Esophagus squamous epithelium (tissue), 5 donors: ENCODE results near the gene FGF14. TPM values are rescaled to one million over a fixed set of nuclear protein-coding genes. Genes with fewer than 3 reads are reported as not detected.

ENCODE experiments used
- DNase-seq: peaks from one replicate; lab custom pipeline; 2025; lab: John Stamatoyannopoulos, UW
- H3K27ac ChIP-seq, 4 donors: fragments of 200-600 bp; sonication (generic); one replicate each; pipeline ENCODE4 v1.5.1; 2016 to 2019; ENCODE audit warnings: mild to moderate bottlenecking in 1 of 4
- H3K27me3 ChIP-seq, 4 donors: fragments of 200-600 bp; sonication (generic); 1 replicate in 3 of 4; 2 replicates in 1 of 4; pipeline versions ENCODE4 v1.5.1 to v1.6.0; 2017 to 2021; ENCODE audit warnings: antibody characterized with exemption in 1 of 4
- H3K36me3 ChIP-seq, 3 donors: fragments of 200-600 bp; sonication (generic); one replicate each; pipeline ENCODE4 v1.5.1; 2016 to 2019
- H3K4me1 ChIP-seq, 3 donors: fragments of 200-600 bp; sonication (generic); one replicate each; pipeline ENCODE4 v1.5.1; 2017 to 2019
- H3K4me3 ChIP-seq, 4 donors: fragments of 200-600 bp; sonication (generic); 1 replicate in 3 of 4; 2 replicates in 1 of 4; pipeline ENCODE4 v1.5.1; 2016 to 2019; ENCODE audit warnings: mild to moderate bottlenecking in 2 of 4, moderate library complexity in 1 of 4
- H3K9me3 ChIP-seq, 3 donors: fragments of 200-600 bp; sonication (generic); one replicate each; pipeline ENCODE4 v1.5.1; 2016 to 2019
- CTCF ChIP-seq, 6 experiments: fragments of 450-650 bp in 4 of 6; fragments of 200-600 bp in 2 of 6; sonication (generic) in 2 of 6; IDR thresholded peaks; one replicate each; pipeline ENCODE4 v1.5.1; 2016 to 2019; ENCODE audit warnings: antibody characterized with exemption in 6 of 6, mild to moderate bottlenecking in 4 of 6, moderate library complexity in 4 of 6
- POLR2A ChIP-seq, 4 donors: fragments of 450-650 bp; IDR thresholded peaks; one replicate each; pipeline ENCODE4 v1.6.1; 2017; ENCODE audit warnings: antibody characterized with exemption in 4 of 4, mild to moderate bottlenecking in 4 of 4, moderate library complexity in 3 of 4
- WGBS, 2 donors: methylation state at CpG; one replicate each; pipeline ENCODE4 v1.1.5; 2018; 5-methylcytosine and 5-hydroxymethylcytosine counted together
- intact Hi-C: fragments of 100-400 bp; cut with DNase I; formaldehyde crosslinking; loops from one replicate; pipeline ENCODE4 v1.15.0; 2022
- total RNA-seq, 4 donors: library from RNA; depleted of rRNA; stranded (reverse); fragments of >200 nt; gene quantifications; one replicate each; pipeline ENCODE4 v1.1.0, GENCODE V29; 2016
- donor health status: DM: yes; HTN: yes; CAD: no.

The FGF14 gene
- total RNA-seq, 4 donors from 2014 or later, result 0.11 to 4.2 (median 1.0) TPM

GRCh38 chr13:101939370-101939769 is 462.5 kb downstream of the FGF14 start:
- H3K4me3 ChIP-seq, result no peak overlapping the region
- H3K27ac ChIP-seq, result no peak overlapping the region
- no peaks in the 10 kb centered on the region for H3K36me3 ChIP-seq
- no peaks in the 10 kb centered on the region for H3K27me3 ChIP-seq
- intact Hi-C loops, result no loop called here
- H3K4me1 ChIP-seq, result peaks cover 0 to 15% (median 0%) of the 10 kb centered on the region in 3 donors
- H3K9me3 ChIP-seq, result no peaks in the 10 kb centered on the region
- TF ChIP-seq POLR2A (IDR thresholded peaks at IDR 0.05), result no peak
- TF ChIP-seq CTCF (IDR thresholded peaks at IDR 0.05), result no peak
- DNase-seq, result no peak
- WGBS, 2 donors, result 44 to 64% methylated on average over 2 of the region's 2 CpGs

- H3K4me1 ChIP-seq, result no peaks in the 10 kb centered on the region
- H3K36me3 ChIP-seq, result no peaks in the 10 kb centered on the region
- TF ChIP-seq POLR2A (IDR thresholded peaks at IDR 0.05) (no peak), CTCF (IDR thresholded peaks at IDR 0.05) (no peak)
- no peaks in the 10 kb centered on the region for H3K9me3 ChIP-seq
- DNase-seq, result no peak
- H3K27me3 ChIP-seq, result no peaks in the 10 kb centered on the region
- no peak overlapping the region for H3K4me3 ChIP-seq
- WGBS, 2 donors, result 83 to 88% methylated on average over 2 of the region's 2 CpGs
- intact Hi-C loops, result no loop called here
- H3K27ac ChIP-seq, result no peak overlapping the region
Observed at GRCh38 chr13:101935828-101936227, 466.0 kb downstream of the FGF14 start.

- no peak for DNase-seq
- Histone ChIP-seq H3K27me3 (no peaks in the 10 kb centered on the region), H3K4me1 (no peaks in the 10 kb centered on the region), H3K4me3 (no peak overlapping the region), H3K9me3 (no peaks in the 10 kb centered on the region), H3K36me3 (no peaks in the 10 kb centered on the region), H3K27ac (no peak overlapping the region)
- intact Hi-C loops, result no loop called here
- TF ChIP-seq POLR2A (IDR thresholded peaks at IDR 0.05), result no peak
- no peak for TF ChIP-seq CTCF (IDR thresholded peaks at IDR 0.05)
- 54 to 63% methylated on average over 3 of the region's 3 CpGs for WGBS, 2 donors
Observed at GRCh38 chr13:101931186-101931585, 470.7 kb downstream of the FGF14 start.

- intact Hi-C loops, result no loop called here
- H3K27ac ChIP-seq, result no peak overlapping the region
- H3K36me3 ChIP-seq, result no peaks in the 10 kb centered on the region
- no peak overlapping the region for H3K4me3 ChIP-seq
- H3K27me3 ChIP-seq, result no peaks in the 10 kb centered on the region
- no peak for DNase-seq
- H3K4me1 ChIP-seq, result no peaks in the 10 kb centered on the region
- TF ChIP-seq POLR2A (IDR thresholded peaks at IDR 0.05) (no peak), CTCF (IDR thresholded peaks at IDR 0.05) (no peak)
- H3K9me3 ChIP-seq, result no peaks in the 10 kb centered on the region
- WGBS, 2 donors, result 38 to 59% methylated on average over 2 of the region's 2 CpGs
Observed at GRCh38 chr13:101930331-101930730, 471.5 kb downstream of the FGF14 start.

GRCh38 chr13:101925731-101926130 is 476.1 kb downstream of the FGF14 start:
- no peaks in the 10 kb centered on the region for H3K4me1 ChIP-seq
- no peak for DNase-seq
- H3K4me3 ChIP-seq, result no peak overlapping the region
- WGBS, 2 donors, result 75 to 76% methylated on average over 2 of the region's 2 CpGs
- peaks cover 0 to 18% (median 0%) of the 10 kb centered on the region in 4 donors for H3K27me3 ChIP-seq
- TF ChIP-seq POLR2A (IDR thresholded peaks at IDR 0.05) (no peak), CTCF (IDR thresholded peaks at IDR 0.05) (no peak)
- intact Hi-C loops, result no loop called here
- H3K36me3 ChIP-seq, result no peaks in the 10 kb centered on the region
- no peak overlapping the region for H3K27ac ChIP-seq
- no peaks in the 10 kb centered on the region for H3K9me3 ChIP-seq
